GM13976 (cell line): Measurements from ENCODE around the gene PITPNB.

ENCODE experiments used
- DNase-seq: peaks from one replicate; pipeline ENCODE4 v3.0.0; 2012; ENCODE audit warnings: low spot score
- CTCF ChIP-seq: IDR thresholded peaks from 2 replicates; pipeline ENCODE4 v1.5.1; 2012; ENCODE audit warnings: borderline replicate concordance, mild to moderate bottlenecking; ENCODE audit not compliant: insufficient read depth; ENCODE audit errors: extremely low read depth, missing control alignments, control extremely low read depth
- in situ Hi-C: fragments of 300-500 bp; cut with MboI; formaldehyde crosslinking; loops from one replicate; pipeline ENCODE4 v1.12.0; 2022; ENCODE audit warnings: low sequenced_read_pairs, mixed read lengths, inconsistent platforms; ENCODE audit not compliant: unreplicated experiment

Gene PITPNB

GRCh38 chr22:27856386-27856785, 62.7 kb downstream of the PITPNB start:
- in situ Hi-C loops: no loop called here
- no peak for TF ChIP-seq CTCF
- DNase-seq: no peak

- TF ChIP-seq CTCF: no peak
- in situ Hi-C loops: no loop called here
- DNase-seq: no peak
Measured at GRCh38 chr22:27853424-27853823, 65.6 kb downstream of the PITPNB start.

- TF ChIP-seq CTCF: no peak
- in situ Hi-C loops: no loop called here
- no peak for DNase-seq
Measured at GRCh38 chr22:27851974-27852746, 66.9 kb downstream of the PITPNB start.

GRCh38 chr22:27850000-27850521, 69.0 kb downstream of the PITPNB start:
- no peak for TF ChIP-seq CTCF
- in situ Hi-C loops: no loop called here
- DNase-seq: no peak

GRCh38 chr22:27848005-27848404, 71.1 kb downstream of the PITPNB start:
- in situ Hi-C loops: no loop called here
- DNase-seq: no peak
- TF ChIP-seq CTCF: no peak

GRCh38 chr22:27846910-27847309, 72.1 kb downstream of the PITPNB start:
- TF ChIP-seq CTCF: no peak
- no peak for DNase-seq
- in situ Hi-C loops: no loop called here

- DNase-seq: no peak
- in situ Hi-C loops: no loop called here
- TF ChIP-seq CTCF: no peak
Measured at GRCh38 chr22:27846248-27846757, 72.8 kb downstream of the PITPNB start.
